Measurements from ENCODE around the gene CARNS1. TPM values are rescaled to one million over a fixed set of nuclear protein-coding genes. Genes with fewer than 3 reads are reported as not detected.
A peak's percentile ranks its signal among the peaks of the same experiment; 100 is the strongest.

The CARNS1 gene, protein sequence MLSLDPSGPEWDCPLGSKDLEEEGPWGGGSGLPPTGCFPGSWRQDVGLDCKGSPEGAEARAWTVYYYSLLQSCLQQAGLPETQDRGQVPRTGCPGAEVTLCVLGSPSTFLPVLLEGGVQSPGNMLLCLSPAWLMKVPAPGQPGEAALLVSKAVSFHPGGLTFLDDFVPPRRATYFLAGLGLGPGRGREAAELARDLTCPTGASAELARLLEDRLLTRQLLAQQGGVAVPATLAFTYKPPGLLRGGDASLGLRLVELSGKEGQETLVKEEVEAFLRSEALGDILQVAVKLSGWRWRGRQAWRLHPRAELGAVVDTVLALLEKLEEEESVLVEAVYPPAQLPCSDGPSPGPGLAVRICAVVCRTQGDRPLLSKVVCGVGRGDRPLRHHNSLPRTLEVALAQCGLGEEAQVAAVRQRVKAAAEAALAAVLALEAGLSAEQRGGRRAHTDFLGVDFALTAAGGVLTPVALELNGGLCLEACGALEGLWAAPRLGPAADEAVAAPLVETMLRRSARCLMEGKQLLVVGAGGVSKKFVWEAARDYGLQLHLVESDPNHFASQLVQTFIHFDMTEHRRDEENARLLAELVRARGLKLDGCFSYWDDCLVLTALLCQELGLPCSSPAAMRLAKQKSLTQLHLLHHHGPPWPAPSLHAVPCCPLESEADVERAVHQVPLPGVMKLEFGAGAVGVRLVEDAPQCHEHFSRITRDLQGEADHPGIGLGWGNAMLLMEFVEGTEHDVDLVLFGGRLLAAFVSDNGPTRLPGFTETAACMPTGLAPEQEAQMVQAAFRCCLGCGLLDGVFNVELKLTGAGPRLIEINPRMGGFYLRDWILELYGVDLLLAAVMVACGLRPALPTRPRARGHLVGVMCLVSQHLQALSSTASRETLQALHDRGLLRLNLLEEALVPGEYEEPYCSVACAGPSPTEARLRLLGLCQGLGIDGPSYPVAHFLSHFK
- 0.92 and 2.4 TPM in 2 replicates for total RNA-seq
- 7.7 and 11.5 TPM in 2 replicates for polyA plus RNA-seq

DNA sequence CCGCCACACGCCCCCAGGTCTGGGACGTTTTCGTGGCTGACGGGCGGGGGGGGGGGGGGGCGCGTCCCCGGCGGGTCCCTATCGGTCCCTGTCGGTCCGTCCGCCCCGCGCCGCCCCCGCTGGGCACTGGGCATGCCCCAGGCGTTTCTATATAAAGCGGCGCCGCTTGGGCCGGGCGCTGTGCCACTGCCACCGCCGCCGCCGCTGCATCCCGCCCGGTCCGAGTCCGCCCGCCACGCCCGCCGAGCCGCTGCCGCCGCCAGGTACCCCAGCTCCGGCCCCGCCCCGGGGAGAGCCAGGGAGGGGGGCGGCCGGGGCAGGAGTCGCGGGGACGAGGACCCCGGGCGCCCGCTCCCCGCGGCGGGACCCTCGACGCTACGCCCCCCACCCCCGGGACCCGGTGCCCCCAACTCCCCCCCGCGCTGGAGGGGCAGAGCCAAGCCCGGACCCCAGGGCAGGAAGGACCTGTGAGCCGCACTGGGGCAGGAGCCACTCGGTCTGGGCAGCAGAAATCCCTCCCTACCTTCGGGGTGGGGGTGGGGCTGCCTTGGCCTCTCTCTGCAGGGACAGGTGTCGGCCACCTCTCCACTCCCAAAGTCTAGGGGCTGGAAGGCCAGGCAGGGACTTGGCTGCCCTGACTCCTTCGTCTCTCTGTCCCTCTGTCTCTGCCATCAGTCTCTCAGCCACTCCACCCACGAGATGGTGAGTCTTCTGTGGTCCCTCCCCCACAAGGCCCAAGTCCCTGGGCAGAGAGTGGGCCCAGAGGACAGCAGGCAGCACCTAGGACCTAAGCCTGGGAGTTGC is at the start of gene CARNS1:
Gene CARNS1, plus strand, starts transcription at position 178 of the 804 bp plus-strand sequence. Its CDS starts 522 bp downstream, at position 700.
- Histone ChIP-seq H3K4me3 (no peak within 1 kb of the TSS), H2AFZ (no peak within 1 kb of the TSS)
- WGBS (ENCODE audit: low lambda C conversion rate, missing lambda C conversion rate), result 29% methylated on average over 9 of the region's 67 CpGs

DNA sequence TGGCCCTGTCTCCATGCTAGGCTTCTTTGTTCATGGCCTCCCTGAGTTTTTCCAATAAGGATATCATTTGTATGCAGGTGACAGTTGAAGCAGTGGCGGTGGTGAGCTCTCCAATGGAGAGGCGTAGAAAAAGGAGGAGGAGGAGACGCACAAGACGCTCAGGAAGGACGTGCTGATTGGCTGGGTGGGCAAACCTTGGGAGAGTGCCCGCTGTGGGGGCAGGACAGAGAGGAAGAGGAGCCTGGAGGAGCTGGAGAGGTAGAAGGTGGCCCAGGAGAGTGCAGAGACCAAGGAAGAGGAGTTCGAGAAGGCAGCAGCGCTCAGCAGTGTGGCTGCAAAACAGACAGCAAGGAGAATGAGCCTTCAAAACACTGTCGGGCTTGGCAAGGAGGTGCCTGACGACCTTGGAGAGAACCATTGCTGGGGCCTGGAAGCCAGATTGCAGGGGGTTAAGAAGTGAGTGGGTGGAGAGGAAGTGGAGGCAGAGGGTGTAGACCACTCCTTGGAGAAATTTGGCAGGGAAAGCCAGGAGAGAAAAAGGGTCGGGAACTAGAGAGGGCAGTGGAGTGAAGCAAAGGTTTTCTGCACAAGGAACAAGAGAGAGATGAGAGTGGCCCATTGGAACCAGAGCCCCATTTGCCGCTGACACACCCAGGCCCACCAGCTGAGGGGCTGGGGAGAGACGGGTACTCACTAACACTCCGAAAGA is 49.6 kb upstream of the CARNS1 start:
- no peak for DNase-seq (ENCODE audit: low spot score)
- Histone ChIP-seq H2AFZ (no peak overlapping the region), H3K79me2 (peaks cover 26% of the 10 kb centered on the region), H3K4me1 (ENCODE audit: insufficient read depth) (peaks cover 53% of the 10 kb centered on the region), H3K9me2 (replicated peaks; ENCODE audit: insufficient read depth) (no peaks in the 10 kb centered on the region), H3K9me3 (ENCODE audit: low read depth) (no peaks in the 10 kb centered on the region), H3K4me2 (peak overlapping the region; percentile 69), H4K20me1 (ENCODE audit: insufficient read depth, poor library complexity, severe bottlenecking) (no peaks in the 10 kb centered on the region), H3K4me3 (no peak overlapping the region), H3K36me3 (replicated peaks; ENCODE audit: insufficient read depth, low read depth) (no peaks in the 10 kb centered on the region), H3K27ac (peak overlapping the region; percentile 99), H3K27me3 (no peaks in the 10 kb centered on the region)
- TF ChIP-seq EZH2phosphoT487 (IDR thresholded peaks at IDR 0.05; ENCODE audit: low read depth, severe bottlenecking, unreplicated experiment) (no peak), EZH2 (IDR thresholded peaks at IDR 0.05; ENCODE audit: borderline replicate concordance) (no peak)
- TF ChIP-seq, protein P1, sequence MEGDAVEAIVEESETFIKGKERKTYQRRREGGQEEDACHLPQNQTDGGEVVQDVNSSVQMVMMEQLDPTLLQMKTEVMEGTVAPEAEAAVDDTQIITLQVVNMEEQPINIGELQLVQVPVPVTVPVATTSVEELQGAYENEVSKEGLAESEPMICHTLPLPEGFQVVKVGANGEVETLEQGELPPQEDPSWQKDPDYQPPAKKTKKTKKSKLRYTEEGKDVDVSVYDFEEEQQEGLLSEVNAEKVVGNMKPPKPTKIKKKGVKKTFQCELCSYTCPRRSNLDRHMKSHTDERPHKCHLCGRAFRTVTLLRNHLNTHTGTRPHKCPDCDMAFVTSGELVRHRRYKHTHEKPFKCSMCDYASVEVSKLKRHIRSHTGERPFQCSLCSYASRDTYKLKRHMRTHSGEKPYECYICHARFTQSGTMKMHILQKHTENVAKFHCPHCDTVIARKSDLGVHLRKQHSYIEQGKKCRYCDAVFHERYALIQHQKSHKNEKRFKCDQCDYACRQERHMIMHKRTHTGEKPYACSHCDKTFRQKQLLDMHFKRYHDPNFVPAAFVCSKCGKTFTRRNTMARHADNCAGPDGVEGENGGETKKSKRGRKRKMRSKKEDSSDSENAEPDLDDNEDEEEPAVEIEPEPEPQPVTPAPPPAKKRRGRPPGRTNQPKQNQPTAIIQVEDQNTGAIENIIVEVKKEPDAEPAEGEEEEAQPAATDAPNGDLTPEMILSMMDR (IDR thresholded peaks at IDR 0.05; ENCODE audit: poor library complexity), result no peak
- 65% methylated on average over 14 of the region's 14 CpGs for WGBS (ENCODE audit: low lambda C conversion rate, missing lambda C conversion rate)

More for the DNA sequence above, at the start of gene CARNS1:
- no peaks in the 10 kb centered on the region for H3K36me3 ChIP-seq (replicated peaks; ENCODE audit: insufficient read depth, low read depth)
- no peaks in the 10 kb centered on the region for H3K9me2 ChIP-seq (replicated peaks; ENCODE audit: insufficient read depth)
- no peaks in the 10 kb centered on the region for H3K9me3 ChIP-seq (ENCODE audit: low read depth)
- H3K27ac ChIP-seq, result no peak within 1 kb of the TSS
- H3K79me2 ChIP-seq, result no peaks in the 10 kb centered on the region
- no peaks in the 10 kb centered on the region for H3K27me3 ChIP-seq
- peak; percentile 40 for DNase-seq (ENCODE audit: low spot score)
- peak within 1 kb of the TSS; percentile 88 for H3K4me2 ChIP-seq
- peaks cover 14% of the 10 kb centered on the region for H3K4me1 ChIP-seq (ENCODE audit: insufficient read depth)
- TF ChIP-seq EZH2phosphoT487 (IDR thresholded peaks at IDR 0.05; ENCODE audit: low read depth, severe bottlenecking, unreplicated experiment), result no peak
- TF ChIP-seq EZH2 (IDR thresholded peaks at IDR 0.05; ENCODE audit: borderline replicate concordance), result no peak
- TF ChIP-seq, protein P1 (IDR thresholded peaks at IDR 0.05; ENCODE audit: poor library complexity), result no peak
- no peaks in the 10 kb centered on the region for H4K20me1 ChIP-seq (ENCODE audit: insufficient read depth, poor library complexity, severe bottlenecking)

DNA sequence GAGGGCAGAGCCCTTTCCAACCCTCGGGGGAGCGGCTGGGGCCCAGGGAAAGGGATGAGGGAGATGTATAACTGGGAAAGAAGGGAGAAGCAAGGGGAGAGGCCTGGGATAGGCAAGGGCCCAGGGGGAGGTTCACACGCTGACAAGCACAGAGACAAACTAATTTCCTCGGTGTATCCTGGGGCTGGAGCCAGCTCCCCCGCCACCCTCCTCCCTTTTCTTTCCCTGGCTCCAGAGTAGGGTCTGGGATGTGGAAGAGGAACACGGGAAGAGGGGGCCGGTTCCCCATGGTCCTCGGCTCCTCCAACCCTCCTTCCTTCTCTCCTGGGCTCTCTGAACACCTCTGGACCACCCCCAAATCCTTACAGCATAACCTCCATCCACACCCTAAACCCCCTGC is 48.9 kb upstream of the CARNS1 start:
- peaks cover 60% of the 10 kb centered on the region for H3K4me1 ChIP-seq (ENCODE audit: insufficient read depth)
- no peaks in the 10 kb centered on the region for H4K20me1 ChIP-seq (ENCODE audit: insufficient read depth, poor library complexity, severe bottlenecking)
- peak overlapping the region; percentile 99 for H3K27ac ChIP-seq
- no peaks in the 10 kb centered on the region for H3K36me3 ChIP-seq (replicated peaks; ENCODE audit: insufficient read depth, low read depth)
- H3K4me3 ChIP-seq, result no peak overlapping the region
- WGBS (ENCODE audit: low lambda C conversion rate, missing lambda C conversion rate), result 46% methylated on average over 8 of the region's 8 CpGs
- DNase-seq (ENCODE audit: low spot score), result peak; percentile 54
- TF ChIP-seq EZH2phosphoT487 (IDR thresholded peaks at IDR 0.05; ENCODE audit: low read depth, severe bottlenecking, unreplicated experiment) (no peak), EZH2 (IDR thresholded peaks at IDR 0.05; ENCODE audit: borderline replicate concordance) (no peak)
- TF ChIP-seq, protein P1 (IDR thresholded peaks at IDR 0.05; ENCODE audit: poor library complexity), result no peak
- H2AFZ ChIP-seq, result no peak overlapping the region
- H3K9me2 ChIP-seq (replicated peaks; ENCODE audit: insufficient read depth), result no peaks in the 10 kb centered on the region
- H3K4me2 ChIP-seq, result peak overlapping the region; percentile 69
- H3K9me3 ChIP-seq (ENCODE audit: low read depth), result no peaks in the 10 kb centered on the region
- H3K27me3 ChIP-seq, result no peaks in the 10 kb centered on the region
- H3K79me2 ChIP-seq, result peaks cover 31% of the 10 kb centered on the region

All from hepatocyte (in vitro differentiated cells).